MM.1S (cell line): Measurements from ENCODE around the gene EPHB1.
A peak's percentile ranks its signal among the peaks of the same experiment; 100 is the strongest.

Experiments
- DNase-seq: peaks from one replicate; pipeline ENCODE4 v3.0.0-alpha.2; 2015
- H2AFZ ChIP-seq: fragments of 300-600 bp; sonication (generic); 2 replicates; pipeline ENCODE4 v1.6.0; 2016; ENCODE audit warnings: antibody characterized with exemption, low read length
- H3F3A ChIP-seq: fragments of 300-600 bp; sonication (generic); 2 replicates; pipeline ENCODE4 v1.6.1; 2016; ENCODE audit warnings: mild to moderate bottlenecking, antibody characterized with exemption, low read length, moderate library complexity, mixed read lengths; ENCODE audit not compliant: insufficient read depth
- H3K27ac ChIP-seq: fragments of 300-600 bp; sonication (generic); 2 replicates; pipeline ENCODE4 v1.5.1; 2016; ENCODE audit warnings: mild to moderate bottlenecking, low read length
- H3K27me3 ChIP-seq: fragments of 300-600 bp; sonication (generic); replicated peaks from 2 replicates; pipeline ENCODE4 v1.6.0; 2016; ENCODE audit warnings: low read length; ENCODE audit not compliant: insufficient read depth
- H3K36me3 ChIP-seq: fragments of 300-600 bp; sonication (generic); replicated peaks from 2 replicates; pipeline ENCODE4 v1.6.1; 2016; ENCODE audit warnings: mild to moderate bottlenecking, low read length, mixed read lengths; ENCODE audit not compliant: insufficient read depth
- H3K4me1 ChIP-seq: fragments of 300-600 bp; sonication (generic); 2 replicates; pipeline ENCODE4 v1.6.1; 2016; ENCODE audit warnings: low read length, mixed read lengths
- H3K4me2 ChIP-seq: fragments of 300-600 bp; sonication (generic); 2 replicates; pipeline ENCODE4 v1.6.0; 2016; ENCODE audit warnings: low read depth, low read length
- H3K4me3 ChIP-seq: fragments of 300-600 bp; sonication (generic); 2 replicates; pipeline ENCODE4 v1.5.1; 2016; ENCODE audit warnings: low read length, mixed read lengths
- H3K79me2 ChIP-seq: fragments of 300-600 bp; sonication (generic); 2 replicates; pipeline ENCODE4 v1.6.1; 2016; ENCODE audit warnings: mixed run types, low read length, mixed read lengths
- H3K9ac ChIP-seq: fragments of 300-600 bp; sonication (generic); 2 replicates; pipeline ENCODE4 v1.6.1; 2016; ENCODE audit warnings: low read length, mixed read lengths
- H3K9me2 ChIP-seq: fragments of 300-600 bp; sonication (generic); replicated peaks from 2 replicates; pipeline ENCODE4 v1.6.1; 2016; ENCODE audit warnings: mild to moderate bottlenecking, low read length, mixed read lengths; ENCODE audit not compliant: insufficient read depth
- H3K9me3 ChIP-seq: fragments of 300-600 bp; sonication (generic); replicated peaks from 2 replicates; pipeline ENCODE4 v1.6.1; 2016; ENCODE audit warnings: mild to moderate bottlenecking, low read length, mixed read lengths; ENCODE audit not compliant: insufficient read depth
- H4K20me1 ChIP-seq: fragments of 300-600 bp; sonication (generic); 2 replicates; pipeline ENCODE4 v1.6.1; 2016; ENCODE audit warnings: mild to moderate bottlenecking, low read length, moderate library complexity, mixed read lengths; ENCODE audit not compliant: insufficient read depth
- EZH2 ChIP-seq: fragments of 300-600 bp; sonication (generic); optimal IDR thresholded peaks from 2 replicates; pipeline ENCODE3; 2017; ENCODE audit warnings: low read depth, mild to moderate bottlenecking, antibody characterized with exemption, low read length, mixed read lengths
- EZH2phosphoT487 ChIP-seq: fragments of 300-600 bp; sonication (generic); IDR thresholded peaks from 2 replicates; pipeline ENCODE4 v1.6.1; 2018; ENCODE audit warnings: antibody characterized with exemption, low read length
- TF ChIP-seq, protein P1 (sequence below): fragments of 300-600 bp; sonication (generic); IDR thresholded peaks from 2 replicates; pipeline ENCODE4 v1.5.1; 2016; ENCODE audit warnings: antibody characterized with exemption, low read length, mixed read lengths

EPHB1 gene

DNA sequence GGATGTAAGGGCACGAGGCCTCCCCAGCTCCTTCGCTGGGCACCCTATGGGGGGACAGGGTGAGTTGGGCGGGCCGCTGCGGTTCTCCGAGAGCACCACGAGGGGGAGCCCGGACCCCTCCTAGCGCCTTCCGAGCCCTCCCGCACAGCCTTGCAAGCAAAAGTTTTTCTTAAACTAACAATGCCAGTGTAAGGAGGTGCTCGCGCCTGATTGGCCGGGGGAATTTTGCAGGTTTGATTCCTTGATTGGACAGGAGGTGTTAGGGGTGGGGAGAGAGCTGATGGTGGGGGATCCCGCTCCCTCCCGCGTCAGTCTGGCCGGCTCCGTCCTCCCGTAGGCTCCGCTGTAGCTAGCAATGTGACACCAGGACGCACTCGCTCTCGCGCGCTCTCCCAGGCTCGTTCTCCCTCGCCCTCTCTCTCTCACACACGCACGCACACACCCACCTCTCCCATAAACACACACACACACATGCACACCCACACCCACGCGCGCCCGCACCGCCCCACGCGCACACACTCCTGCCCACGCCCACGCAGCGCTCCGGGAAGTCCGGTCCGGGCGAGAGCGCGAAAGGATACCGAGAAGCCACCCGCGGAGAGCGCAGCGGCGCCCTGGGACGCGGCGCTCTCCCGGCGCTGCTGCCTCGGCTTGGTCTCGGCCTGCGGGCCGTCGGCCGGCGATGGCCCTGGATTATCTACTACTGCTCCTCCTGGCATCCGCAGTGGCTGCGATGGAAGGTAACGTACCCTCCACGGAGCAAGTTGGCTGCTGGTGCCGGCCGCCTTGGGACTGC lies at the start of gene EPHB1:
TSS of gene EPHB1 (plus strand) at position 311 of the 796 bp plus-strand sequence.
- H3K4me3 ChIP-seq = peak within 1 kb of the TSS; percentile 76
- H3K27ac ChIP-seq = no peak within 1 kb of the TSS
- H3F3A ChIP-seq = no peaks in the 10 kb centered on the region
- H3K9me2 ChIP-seq = no peaks in the 10 kb centered on the region
- H3K36me3 ChIP-seq = no peaks in the 10 kb centered on the region
- peak within 1 kb of the TSS; percentile 25; the same call in 1 of the 2 replicates for H3K9ac ChIP-seq
- TF ChIP-seq, protein P1, sequence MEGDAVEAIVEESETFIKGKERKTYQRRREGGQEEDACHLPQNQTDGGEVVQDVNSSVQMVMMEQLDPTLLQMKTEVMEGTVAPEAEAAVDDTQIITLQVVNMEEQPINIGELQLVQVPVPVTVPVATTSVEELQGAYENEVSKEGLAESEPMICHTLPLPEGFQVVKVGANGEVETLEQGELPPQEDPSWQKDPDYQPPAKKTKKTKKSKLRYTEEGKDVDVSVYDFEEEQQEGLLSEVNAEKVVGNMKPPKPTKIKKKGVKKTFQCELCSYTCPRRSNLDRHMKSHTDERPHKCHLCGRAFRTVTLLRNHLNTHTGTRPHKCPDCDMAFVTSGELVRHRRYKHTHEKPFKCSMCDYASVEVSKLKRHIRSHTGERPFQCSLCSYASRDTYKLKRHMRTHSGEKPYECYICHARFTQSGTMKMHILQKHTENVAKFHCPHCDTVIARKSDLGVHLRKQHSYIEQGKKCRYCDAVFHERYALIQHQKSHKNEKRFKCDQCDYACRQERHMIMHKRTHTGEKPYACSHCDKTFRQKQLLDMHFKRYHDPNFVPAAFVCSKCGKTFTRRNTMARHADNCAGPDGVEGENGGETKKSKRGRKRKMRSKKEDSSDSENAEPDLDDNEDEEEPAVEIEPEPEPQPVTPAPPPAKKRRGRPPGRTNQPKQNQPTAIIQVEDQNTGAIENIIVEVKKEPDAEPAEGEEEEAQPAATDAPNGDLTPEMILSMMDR = peak; percentile 93
- TF ChIP-seq EZH2phosphoT487 (no peak), EZH2 (no peak)
- peak within 1 kb of the TSS; percentile 98 for H3K4me2 ChIP-seq
- H2AFZ ChIP-seq = peak within 1 kb of the TSS; percentile 96
- peaks cover 18% of the 10 kb centered on the region for H3K27me3 ChIP-seq
- DNase-seq = peak; percentile 92
- no peaks in the 10 kb centered on the region for H4K20me1 ChIP-seq
- H3K9me3 ChIP-seq = no peaks in the 10 kb centered on the region
- no peaks in the 10 kb centered on the region for H3K79me2 ChIP-seq
- H3K4me1 ChIP-seq = no peaks in the 10 kb centered on the region

DNA sequence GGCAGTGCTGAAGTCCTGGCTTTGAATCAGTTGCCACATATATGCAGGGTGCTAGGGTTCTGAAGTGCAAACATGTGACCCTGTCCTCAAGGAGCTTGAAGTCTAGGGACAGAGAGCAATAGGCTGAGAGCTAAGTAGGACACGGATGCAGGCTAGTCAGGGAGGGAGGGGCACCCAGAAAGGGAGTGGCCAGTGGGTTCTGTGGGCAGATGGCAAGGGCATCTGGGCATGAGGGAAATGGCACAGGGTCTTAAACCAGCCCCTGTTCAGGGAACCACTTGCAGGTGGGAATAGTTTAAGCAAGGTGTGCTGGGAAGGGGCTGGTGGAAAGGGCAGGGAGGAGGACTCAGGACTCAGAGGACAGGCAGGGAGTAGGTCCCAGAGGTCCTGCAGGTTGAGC lies 46.4 kb upstream of the EPHB1 start:
- no peaks in the 10 kb centered on the region for H3K9me2 ChIP-seq
- H3K4me3 ChIP-seq = no peak overlapping the region
- no peaks in the 10 kb centered on the region for H3F3A ChIP-seq
- no peak overlapping the region for H3K27ac ChIP-seq
- no peaks in the 10 kb centered on the region for H3K4me1 ChIP-seq
- no peaks in the 10 kb centered on the region for H3K79me2 ChIP-seq
- H3K9ac ChIP-seq = no peak overlapping the region
- TF ChIP-seq, protein P1 = no peak
- TF ChIP-seq EZH2phosphoT487 = no peak
- no peak for TF ChIP-seq EZH2
- no peak for DNase-seq
- H3K36me3 ChIP-seq = no peaks in the 10 kb centered on the region
- no peak overlapping the region for H2AFZ ChIP-seq
- H4K20me1 ChIP-seq = no peaks in the 10 kb centered on the region
- no peaks in the 10 kb centered on the region for H3K9me3 ChIP-seq
- no peak overlapping the region for H3K4me2 ChIP-seq
- no peaks in the 10 kb centered on the region for H3K27me3 ChIP-seq

DNA sequence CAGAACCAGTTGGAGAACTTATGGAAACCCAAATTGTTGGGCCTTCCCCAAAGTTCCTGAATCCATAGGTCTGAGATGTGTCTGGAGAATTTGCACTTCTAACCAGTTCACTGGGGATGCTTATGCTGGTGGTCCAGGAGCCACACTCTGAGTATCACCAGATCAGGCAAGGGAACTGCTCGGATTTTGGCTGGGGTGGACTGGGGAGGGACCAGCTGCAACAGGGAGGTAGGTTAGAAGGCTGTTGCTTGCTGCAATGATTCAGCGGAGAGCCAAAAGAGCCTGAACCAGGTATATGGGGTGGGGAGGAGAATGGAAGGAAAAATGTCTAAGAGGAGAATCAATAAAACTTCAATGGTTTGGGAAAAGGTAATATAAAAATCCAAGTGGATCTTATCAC lies 45.9 kb upstream of the EPHB1 start:
- Histone ChIP-seq H3K4me3 (no peak overlapping the region), H3K4me1 (no peaks in the 10 kb centered on the region), H3K79me2 (no peaks in the 10 kb centered on the region), H3K27me3 (no peaks in the 10 kb centered on the region), H3K27ac (no peak overlapping the region), H3K9me3 (no peaks in the 10 kb centered on the region), H3K36me3 (no peaks in the 10 kb centered on the region), H3K9ac (no peak overlapping the region), H2AFZ (no peak overlapping the region), H3K9me2 (no peaks in the 10 kb centered on the region), H4K20me1 (no peaks in the 10 kb centered on the region), H3F3A (no peaks in the 10 kb centered on the region), H3K4me2 (no peak overlapping the region)
- TF ChIP-seq, protein P1 = no peak
- no peak for DNase-seq
